Skin of body (tissue), 2 donors: ENCODE data around the gene GPC4. TPM values are rescaled to one million over a fixed set of nuclear protein-coding genes. Genes with fewer than 3 reads are reported as not detected.
"Not testable (repeated sequence)": the region's sequence is repeated elsewhere in the genome, so short reads cannot be mapped to it uniquely, and the experiment has no call there.

Source experiments
- DNase-seq: peaks from one replicate; lab custom pipeline; 2025; lab: John Stamatoyannopoulos, UW
- total RNA-seq: library from RNA; depleted of rRNA; stranded (reverse); fragments of >200 nt; gene quantifications from one replicate; pipeline ENCODE4 v1.2.3, GENCODE V29; 2014

The GPC4 gene
- total RNA-seq, 1 donor from 2014 or later: 24.5 TPM

DNA sequence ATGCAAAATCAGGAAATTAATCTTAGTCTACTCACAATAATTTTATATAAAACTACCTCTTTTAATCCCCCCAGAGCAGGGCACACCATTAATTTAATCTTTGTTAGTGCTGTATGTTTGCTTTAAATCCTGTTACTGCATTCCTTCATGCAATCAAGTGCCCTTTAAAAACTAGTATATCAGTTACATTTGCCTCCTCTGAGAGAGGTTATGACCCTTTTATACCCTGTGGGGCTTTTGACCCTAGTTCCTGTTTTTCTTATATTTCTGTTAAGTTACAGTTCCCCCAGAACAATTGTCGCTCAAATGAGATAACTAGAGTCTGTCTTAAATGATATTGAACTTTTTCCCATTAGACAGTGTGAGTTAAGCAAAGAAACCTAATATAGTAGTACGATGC, 46.2 kb downstream of the GPC4 start:
- DNase-seq: no peak

- DNase-seq: no peak
Measured at GRCh38 chrX:133366735-133367134, 48.6 kb downstream of the GPC4 start.

DNA sequence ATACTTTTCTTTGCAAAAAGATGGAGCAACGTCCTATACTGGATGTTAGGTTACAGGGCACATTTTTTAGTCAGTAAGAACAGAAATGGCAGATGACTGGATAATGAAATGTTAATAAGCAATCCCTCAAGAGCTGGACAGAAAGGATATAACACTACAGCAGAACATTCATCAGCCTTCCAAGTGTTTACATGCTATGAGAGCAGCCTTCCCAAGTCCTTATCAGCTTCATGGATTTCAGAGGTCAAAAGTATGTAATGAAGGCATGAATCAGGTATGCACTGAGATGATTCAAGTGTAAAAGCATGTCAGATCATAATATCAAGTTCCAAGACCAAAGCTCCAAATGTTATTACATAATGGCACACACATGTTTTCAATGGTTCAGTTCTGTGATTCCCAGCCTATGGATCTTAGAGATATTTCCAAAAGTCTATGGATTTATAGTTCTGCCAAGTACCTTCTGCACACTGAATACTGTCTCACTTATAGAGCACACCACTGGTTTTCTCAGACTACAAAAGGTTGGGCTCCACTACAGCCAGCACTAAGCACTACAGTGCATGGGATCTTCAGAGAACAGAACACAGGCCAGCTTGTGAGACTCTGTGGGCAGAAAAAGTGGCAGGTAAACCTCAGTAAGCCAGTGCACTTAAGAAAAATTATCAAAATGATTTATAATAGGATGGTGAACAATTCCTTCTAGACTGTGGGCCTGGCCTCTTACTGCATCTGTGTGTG, 49.2 kb downstream of the GPC4 start:
- DNase-seq: peak; percentile 61

- DNase-seq: no peak
Measured at GRCh38 chrX:133364865-133365264, 50.4 kb downstream of the GPC4 start.

GRCh38 chrX:133364196-133364595, 51.1 kb downstream of the GPC4 start:
- peak; percentile 3 for DNase-seq

DNA sequence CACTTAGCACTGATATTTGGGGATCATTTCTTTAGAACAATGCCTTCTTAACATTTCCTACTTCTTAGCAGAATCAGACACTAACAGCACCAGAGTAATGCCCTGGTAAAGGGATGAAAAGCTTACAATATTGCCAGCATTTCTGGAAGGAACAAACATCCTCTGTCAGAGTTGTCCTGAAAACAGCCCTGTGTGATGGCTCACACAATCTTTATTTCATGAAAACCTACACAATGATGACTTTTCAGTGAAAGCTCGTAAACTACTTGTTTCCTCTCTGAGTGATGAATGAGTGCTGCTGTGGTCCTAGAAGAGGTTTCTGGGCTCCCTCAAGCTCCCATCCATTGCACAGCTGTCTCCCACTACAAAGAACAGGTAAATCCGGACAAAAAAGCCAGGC, 52.8 kb downstream of the GPC4 start:
- no peak for DNase-seq

- no peak for DNase-seq
Measured at GRCh38 chrX:133359466-133359865, 55.8 kb downstream of the GPC4 start.

- DNase-seq: no peak
Measured at GRCh38 chrX:133353233-133353632, 62.1 kb downstream of the GPC4 start.

DNA sequence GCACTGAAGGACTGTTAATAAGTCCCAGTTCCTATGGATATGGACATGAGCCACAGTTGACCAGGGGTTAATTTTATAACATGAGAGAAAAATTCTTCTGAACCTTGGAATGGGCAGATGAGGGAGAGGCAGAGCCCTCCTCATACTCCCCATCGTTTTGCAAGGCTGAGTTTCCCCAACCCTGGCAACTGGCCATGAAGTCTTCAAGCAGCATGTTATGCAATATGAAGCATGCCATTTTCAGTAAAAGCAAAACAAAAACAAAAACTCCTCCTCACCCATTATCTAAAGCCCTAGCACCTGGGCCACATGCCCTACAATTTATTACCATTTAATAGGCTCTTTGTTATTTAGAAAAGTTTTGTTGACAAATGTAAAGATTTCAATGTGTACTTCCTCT, 64.5 kb downstream of the GPC4 start:
- peak; percentile 8 for DNase-seq

- DNase-seq: no peak
Measured at GRCh38 chrX:133346026-133346425, 69.3 kb downstream of the GPC4 start.

DNA sequence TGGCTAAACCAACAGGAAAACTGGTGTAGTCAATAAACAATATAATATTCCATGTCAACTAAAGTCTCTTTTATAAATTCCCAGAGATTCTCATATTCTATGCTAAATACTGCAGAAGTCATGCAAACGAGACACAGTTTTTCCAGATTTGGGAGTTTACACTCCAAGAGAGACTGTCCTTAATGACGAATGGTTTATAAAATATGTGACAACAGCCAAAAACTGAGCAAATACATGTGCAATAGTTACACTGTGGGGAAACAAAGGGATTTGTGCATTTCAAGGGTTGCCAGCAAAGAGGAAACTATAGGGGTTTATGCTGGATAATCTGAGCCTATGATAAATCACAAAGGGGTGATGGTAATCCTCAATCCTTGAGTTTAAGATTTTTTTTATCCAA, 75.7 kb downstream of the GPC4 start:
- DNase-seq: peak; percentile 40

DNA sequence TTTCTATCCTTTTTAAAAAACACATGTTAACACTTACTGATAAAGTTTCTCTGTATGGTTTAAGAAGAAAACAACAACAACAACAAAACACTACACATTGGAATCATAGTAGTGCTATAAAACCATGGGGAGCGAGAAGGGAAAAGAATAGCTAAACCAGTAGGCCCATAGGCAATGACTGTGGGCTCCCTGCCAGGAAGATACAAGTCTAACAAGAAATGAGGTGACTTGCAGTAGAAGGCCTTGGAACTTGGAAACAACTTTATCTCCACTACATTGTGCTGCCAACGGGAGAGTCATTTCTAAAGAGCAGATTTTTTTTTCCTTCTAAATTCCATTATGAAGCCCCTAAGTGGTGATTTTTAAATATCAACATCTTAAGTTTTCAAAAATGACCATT, 78.0 kb downstream of the GPC4 start:
- no peak for DNase-seq

DNA sequence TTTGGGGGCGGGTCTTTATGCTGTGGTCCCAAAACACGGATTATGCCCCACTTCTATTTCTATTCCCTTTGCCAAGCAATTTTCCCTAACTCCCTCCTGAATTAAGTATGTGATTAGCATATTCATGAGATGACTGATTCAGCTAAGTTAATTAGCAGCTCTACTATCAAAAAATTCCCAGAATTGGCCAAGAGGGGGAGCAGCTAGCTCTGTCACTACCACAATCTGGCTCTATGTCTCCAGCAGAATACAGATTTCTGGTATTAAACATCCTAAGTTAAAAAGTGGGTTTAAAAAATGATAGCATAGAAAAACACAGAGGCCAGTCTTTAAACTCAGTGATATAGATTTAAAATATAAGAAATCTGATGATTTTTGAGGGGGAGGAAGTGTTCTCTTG, 80.3 kb downstream of the GPC4 start:
- DNase-seq: peak; percentile 27

GRCh38 chrX:133333154-133333750, 82.0 kb downstream of the GPC4 start:
- DNase-seq: no peak

GRCh38 chrX:133332737-133333136, 82.6 kb downstream of the GPC4 start:
- DNase-seq: no peak

GRCh38 chrX:133330956-133331355, 84.3 kb downstream of the GPC4 start:
- DNase-seq: no peak

- DNase-seq: no peak
Measured at GRCh38 chrX:133325422-133325821, 89.9 kb downstream of the GPC4 start.

DNA sequence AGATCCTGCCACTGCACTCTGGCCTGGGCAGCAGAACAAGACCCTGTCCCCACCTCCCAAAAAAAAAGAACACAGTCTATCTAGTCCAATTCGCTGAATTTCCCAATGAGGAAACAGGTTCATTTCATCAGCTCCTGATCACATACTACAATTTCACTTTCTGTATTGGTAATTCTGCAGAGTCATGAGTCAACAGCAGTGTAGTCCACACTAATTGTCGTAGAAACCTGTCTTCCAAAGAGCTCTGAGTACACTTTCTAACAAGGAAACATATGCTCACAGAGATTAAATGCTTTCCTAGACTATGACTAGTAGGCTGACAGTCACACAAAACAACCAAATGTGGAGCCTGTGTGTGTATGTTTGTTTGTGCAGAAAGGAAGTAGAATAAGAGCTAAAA, 91.9 kb downstream of the GPC4 start:
- no peak for DNase-seq

DNA sequence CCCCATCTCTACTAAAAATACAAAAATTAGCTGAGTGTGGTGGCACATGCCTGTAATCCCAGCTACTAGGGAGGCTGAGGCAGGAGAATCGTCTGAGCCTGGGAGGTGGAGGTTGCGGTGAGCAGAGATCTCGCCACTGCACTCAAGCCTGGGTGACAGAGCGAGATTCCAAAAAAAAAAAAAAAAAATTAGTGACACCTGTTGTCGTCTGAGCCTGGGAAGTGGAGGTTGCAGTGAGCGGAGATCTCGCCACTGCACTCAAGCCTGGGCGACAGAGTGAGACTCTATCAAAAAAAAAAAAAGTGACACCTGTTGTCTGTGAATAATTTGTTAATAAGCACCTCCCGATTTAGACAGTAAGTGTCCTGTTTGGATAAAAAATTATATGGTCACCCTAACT, 93.0 kb downstream of the GPC4 start:
- DNase-seq: not testable (repeated sequence)

DNA sequence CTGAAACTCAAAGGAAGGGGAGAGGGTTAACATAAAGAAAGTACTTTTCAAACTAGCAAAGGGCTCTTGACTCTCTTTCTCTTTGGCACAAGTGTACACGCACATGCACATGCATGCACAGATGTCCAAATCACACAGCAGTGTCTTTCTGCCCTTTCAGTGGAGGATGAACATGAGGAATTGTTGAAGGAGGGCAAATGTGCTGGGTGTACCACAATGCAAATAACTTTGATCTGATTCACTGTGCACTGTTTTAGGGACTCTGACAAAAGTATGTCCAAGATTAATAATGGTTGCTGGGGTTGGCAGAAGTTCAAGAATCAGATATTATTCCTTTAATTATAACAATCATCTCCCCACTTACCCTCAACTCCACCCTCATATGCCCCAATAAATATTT, 93.8 kb downstream of the GPC4 start:
- no peak for DNase-seq

DNA sequence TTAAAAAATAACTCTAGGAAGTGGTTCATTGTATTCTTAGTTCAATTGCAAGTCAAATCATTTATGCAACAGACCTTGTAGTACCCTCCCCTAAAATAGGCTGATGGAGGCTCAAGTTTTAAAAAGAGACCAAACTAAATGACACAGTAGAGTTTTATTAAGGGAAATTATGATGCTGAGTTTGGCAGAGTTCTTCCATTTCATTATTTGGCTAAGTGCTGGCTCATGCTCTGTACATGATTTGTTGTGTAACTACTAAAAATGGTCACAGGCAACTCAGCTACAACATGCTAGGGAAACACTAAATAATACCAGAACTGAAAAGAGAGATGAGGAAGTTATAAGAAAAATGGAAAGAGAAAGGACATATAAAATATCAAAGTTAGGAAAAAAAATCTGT, 101.0 kb downstream of the GPC4 start:
- DNase-seq: peak; percentile 74

DNA sequence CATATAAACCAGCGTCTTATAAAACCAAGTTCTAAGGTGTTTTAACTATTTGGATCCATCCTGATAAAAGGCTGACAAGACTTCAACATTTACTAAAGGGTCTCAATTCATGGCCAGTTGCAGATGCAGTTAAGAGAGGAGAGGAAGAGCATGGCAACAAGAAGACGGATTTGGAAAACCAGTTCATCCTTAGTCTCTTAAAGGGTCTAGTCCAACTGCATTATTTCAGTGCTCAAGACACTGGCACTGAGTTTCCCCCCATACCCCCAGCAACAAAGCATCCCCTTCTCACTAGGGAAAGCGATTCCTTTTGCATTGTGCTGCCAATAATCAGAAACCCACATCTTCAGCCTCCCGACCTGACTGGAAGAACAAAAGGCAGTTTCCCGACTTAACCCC, 106.8 kb downstream of the GPC4 start:
- no peak for DNase-seq
